ENCODE data around the gene GINS2.
A peak's percentile ranks its signal among the peaks of the same experiment; 100 is the strongest.

Gene GINS2

GRCh38 chr16:85724126-85724879 is 35.5 kb upstream of the GINS2 start:
- DNase-seq (ENCODE audit: low spot score) = no peak
- peak overlapping the region; percentile 96 for H3K27ac ChIP-seq
- no peak for TF ChIP-seq CTCF (conservative IDR thresholded peaks at IDR 0.05; ENCODE audit: low read depth)
- ChIA-PET POLR2A (ENCODE audit: low non-redundant PET) (interaction anchor here (0.6 kb wide), 1 partner anchor 8 kb away, joined by 3 read pairs; no protein-coding TSS in a partner anchor), CTCF (no interaction called here)

GRCh38 chr16:85722128-85722893 is 33.6 kb upstream of the GINS2 start:
- DNase-seq (ENCODE audit: low spot score) = no peak
- CTCF ChIA-PET = interaction anchor here (0.8 kb wide), 1 partner anchor 37 kb away, joined by 3 read pairs; no protein-coding TSS in a partner anchor
- TF ChIP-seq CTCF (conservative IDR thresholded peaks at IDR 0.05; ENCODE audit: low read depth) = no peak
- peak overlapping the region; percentile 96 for H3K27ac ChIP-seq
- POLR2A ChIA-PET (ENCODE audit: low non-redundant PET) = no interaction called here

- CTCF ChIA-PET = interaction anchor here (0.6 to 1.3 kb wide), 4 partner anchors 39 to 370 kb away, joined by 3 to 7 read pairs (median 4); no protein-coding TSS in a partner anchor
- no peak for TF ChIP-seq CTCF (conservative IDR thresholded peaks at IDR 0.05; ENCODE audit: low read depth)
- peak overlapping the region; percentile 96 for H3K27ac ChIP-seq
- POLR2A ChIA-PET (ENCODE audit: low non-redundant PET) = no interaction called here
- peak; percentile 79 for DNase-seq (ENCODE audit: low spot score)
These were observed 31.5 kb upstream of the GINS2 start for GRCh38 chr16:85720302-85720637.

GRCh38 chr16:85719605-85720301 is 31.0 kb upstream of the GINS2 start:
- no peak for DNase-seq (ENCODE audit: low spot score)
- CTCF ChIA-PET = interaction anchor here (0.6 to 1.3 kb wide), 4 partner anchors 23 to 369 kb away, joined by 3 to 7 read pairs (median 4); no protein-coding TSS in a partner anchor
- POLR2A ChIA-PET (ENCODE audit: low non-redundant PET) = no interaction called here
- no peak for TF ChIP-seq CTCF (conservative IDR thresholded peaks at IDR 0.05; ENCODE audit: low read depth)
- H3K27ac ChIP-seq = peak overlapping the region; percentile 96

- H3K27ac ChIP-seq = peak overlapping the region; percentile 96
- TF ChIP-seq CTCF (conservative IDR thresholded peaks at IDR 0.05; ENCODE audit: low read depth) = no peak
- ChIA-PET CTCF (interaction anchor here (0.6 to 1.0 kb wide), 4 partner anchors 27 to 1664 kb away, joined by 3 to 4 read pairs (median 3); no protein-coding TSS in a partner anchor), POLR2A (ENCODE audit: low non-redundant PET) (interaction anchor here (1.0 kb wide), 1 partner anchor 30 kb away, joined by 4 read pairs; the partner anchor contains the start of gene GINS2)
- no peak for DNase-seq (ENCODE audit: low spot score)
These were observed 29.9 kb upstream of the GINS2 start for GRCh38 chr16:85718682-85719081.

GRCh38 chr16:85718153-85718477 is 29.4 kb upstream of the GINS2 start:
- H3K27ac ChIP-seq = peak overlapping the region; percentile 96
- peak; percentile 48; the same call in 1 of the 2 replicates for TF ChIP-seq CTCF (conservative IDR thresholded peaks at IDR 0.05; ENCODE audit: low read depth)
- CTCF ChIA-PET = interaction anchor here (1.0 to 1.4 kb wide), 2 partner anchors 28 to 34 kb away, joined by 3 to 6 read pairs; no protein-coding TSS in a partner anchor
- POLR2A ChIA-PET (ENCODE audit: low non-redundant PET) = interaction anchor here (1.0 kb wide), 1 partner anchor 29 kb away, joined by 4 read pairs; the partner anchor contains the start of gene GINS2
- DNase-seq (ENCODE audit: low spot score) = no peak

Measured in RWPE1 (cell line).